OCI-LY7 (cell line): ENCODE results near the gene TNS3. TPM values are rescaled to one million over a fixed set of nuclear protein-coding genes. Genes with fewer than 3 reads are reported as not detected.

Experiments used
- BruUV-seq: library from RNA; stranded (reverse); fragments of 400-500 nt; replicated peaks from 2 replicates; lab custom pipeline; 2021; lab: Mats Ljungman, UMichigan
- CTCF ChIA-PET: fragments of 300-600 bp; sonication (Branson Sonifier 250); formaldehyde crosslinking; loops from one replicate; lab custom pipeline; 2022; ENCODE audit warnings: antibody characterized with exemption; ENCODE audit not compliant: unreplicated experiment; lab: Charles Lee
- POLR2A ChIA-PET: fragments of 300-600 bp; sonication (Branson Sonifier 250); formaldehyde crosslinking; loops from one replicate; lab custom pipeline; 2022; ENCODE audit warnings: antibody characterized with exemption; lab: Charles Lee
- DNase-seq: peaks from one replicate; pipeline ENCODE4 v3.0.0-alpha.2; 2015; ENCODE audit warnings: low spot score
- H2AFZ ChIP-seq: fragments of 200-600 bp; sonication (generic), shearing (Covaris generic); 2 replicates; pipeline ENCODE4 v1.6.1; 2014; ENCODE audit warnings: mild to moderate bottlenecking, antibody characterized with exemption, low read length, moderate library complexity
- H3K27ac ChIP-seq: fragments of 200-600 bp; sonication (generic); 2 replicates; pipeline ENCODE4 v1.5.1; 2014; ENCODE audit warnings: mixed run types, low read depth, mild to moderate bottlenecking, moderate library complexity, low read length, inconsistent platforms; ENCODE audit not compliant: poor library complexity, severe bottlenecking
- H3K36me3 ChIP-seq: fragments of 200-600 bp; sonication (generic); 2 replicates; pipeline ENCODE4 v1.6.1; 2014; ENCODE audit warnings: mild to moderate bottlenecking, antibody characterized with exemption, low read length, moderate library complexity, mixed read lengths; ENCODE audit not compliant: insufficient read depth
- H3K4me1 ChIP-seq: fragments of 200-600 bp; sonication (generic); 2 replicates; pipeline ENCODE4 v1.5.1; 2014; ENCODE audit warnings: mild to moderate bottlenecking, low read length; ENCODE audit not compliant: insufficient read depth, poor library complexity, severe bottlenecking
- H3K4me2 ChIP-seq: fragments of 200-600 bp; sonication (generic); 2 replicates; pipeline ENCODE4 v1.6.1; 2014; ENCODE audit warnings: mild to moderate bottlenecking, low read length
- H3K4me3 ChIP-seq: fragments of 200-600 bp; sonication (generic); 2 replicates; pipeline ENCODE4 v1.5.1; 2014; ENCODE audit warnings: mild to moderate bottlenecking, low read depth, low read length; ENCODE audit not compliant: poor library complexity, severe bottlenecking
- H3K79me2 ChIP-seq: fragments of 200-600 bp; sonication (generic); 2 replicates; pipeline ENCODE4 v1.6.1; 2016; ENCODE audit warnings: low read depth, mild to moderate bottlenecking, low read length, moderate library complexity, mixed read lengths; ENCODE audit not compliant: insufficient read depth
- H3K9me2 ChIP-seq: fragments of 200-600 bp; sonication (generic); 2 replicates; pipeline ENCODE4 v1.6.1; 2016; ENCODE audit warnings: mild to moderate bottlenecking, low read length, mixed read lengths; ENCODE audit not compliant: insufficient read depth
- H3K9me3 ChIP-seq: fragments of 200-600 bp; sonication (generic); 2 replicates; pipeline ENCODE4 v1.6.1; 2014; ENCODE audit warnings: mild to moderate bottlenecking, mixed run types, low read length, mixed read lengths
- H4K20me1 ChIP-seq: fragments of 200-600 bp; sonication (generic); 2 replicates; pipeline ENCODE4 v1.6.1; 2014; ENCODE audit warnings: mild to moderate bottlenecking, antibody characterized with exemption, low read length, moderate library complexity, mixed read lengths; ENCODE audit not compliant: insufficient read depth
- CTCF ChIP-seq: fragments of 200-600 bp; sonication (generic); conservative IDR thresholded peaks from 2 replicates; pipeline ENCODE4 v1.5.1; 2014; ENCODE audit warnings: mild to moderate bottlenecking, antibody characterized with exemption, low read length, moderate library complexity, mixed read lengths
- EZH2phosphoT487 ChIP-seq: fragments of 200-600 bp; sonication (generic); IDR thresholded peaks from 2 replicates; pipeline ENCODE4 v1.6.1; 2018; ENCODE audit warnings: low read depth, borderline replicate concordance, mild to moderate bottlenecking, mixed run types, antibody characterized with exemption, low read length, moderate library complexity, mixed read lengths
- intact Hi-C: fragments of 100-400 bp; cut with micrococcal nuclease; formaldehyde crosslinking; loops from one replicate; pipeline ENCODE4 v1.10.0; 2022; ENCODE audit not compliant: unreplicated experiment
- total RNA-seq, 2 experiments: library from RNA; depleted of rRNA in 1 of 2; stranded (reverse); fragments of >200 nt in 1 of 2; shearing (Covaris generic) in 1 of 2; gene quantifications; 2 replicates each; pipeline ENCODE4 v1.2.3, GENCODE V29; 2014 to 2022

TNS3 gene
- total RNA-seq, 2 experiments from 2014 or later, result 9.5 to 42.1 TPM

DNA sequence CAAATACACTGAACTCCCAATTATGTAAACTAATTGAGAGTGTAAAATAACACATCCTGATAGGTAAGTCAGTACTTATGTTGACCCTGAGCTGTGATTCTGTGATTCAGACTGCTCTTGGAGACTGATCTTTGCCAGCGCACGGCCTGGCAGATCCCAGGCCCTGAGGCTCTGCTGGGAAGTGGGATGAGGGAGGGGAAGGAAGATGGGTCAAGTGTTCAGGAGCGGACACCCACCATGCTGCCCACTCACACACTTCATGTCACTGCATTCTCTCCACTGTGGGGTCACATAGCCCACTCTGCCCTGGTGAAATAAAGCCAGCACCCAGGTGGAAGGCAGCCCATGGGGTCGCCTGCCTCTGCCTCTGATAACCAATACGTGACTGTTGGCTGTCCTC, 226.2 kb downstream of the TNS3 start:
- POLR2A ChIA-PET, result no interaction called here
- CTCF ChIA-PET, result no interaction called here
- Histone ChIP-seq H3K79me2 (no peaks in the 10 kb centered on the region), H3K4me1 (no peaks in the 10 kb centered on the region), H3K9me3 (no peaks in the 10 kb centered on the region), H4K20me1 (no peaks in the 10 kb centered on the region; the same call in 1 of the 2 replicates), H3K27ac (no peak overlapping the region), H3K4me3 (no peak overlapping the region), H3K36me3 (no peaks in the 10 kb centered on the region), H3K9me2 (no peaks in the 10 kb centered on the region), H2AFZ (no peak overlapping the region), H3K4me2 (no peak overlapping the region)
- intact Hi-C loops, result no loop called here
- no peak for DNase-seq
- no peak for TF ChIP-seq CTCF
- TF ChIP-seq EZH2phosphoT487, result no peak
- BruUV-seq, result no TSS peak

DNA sequence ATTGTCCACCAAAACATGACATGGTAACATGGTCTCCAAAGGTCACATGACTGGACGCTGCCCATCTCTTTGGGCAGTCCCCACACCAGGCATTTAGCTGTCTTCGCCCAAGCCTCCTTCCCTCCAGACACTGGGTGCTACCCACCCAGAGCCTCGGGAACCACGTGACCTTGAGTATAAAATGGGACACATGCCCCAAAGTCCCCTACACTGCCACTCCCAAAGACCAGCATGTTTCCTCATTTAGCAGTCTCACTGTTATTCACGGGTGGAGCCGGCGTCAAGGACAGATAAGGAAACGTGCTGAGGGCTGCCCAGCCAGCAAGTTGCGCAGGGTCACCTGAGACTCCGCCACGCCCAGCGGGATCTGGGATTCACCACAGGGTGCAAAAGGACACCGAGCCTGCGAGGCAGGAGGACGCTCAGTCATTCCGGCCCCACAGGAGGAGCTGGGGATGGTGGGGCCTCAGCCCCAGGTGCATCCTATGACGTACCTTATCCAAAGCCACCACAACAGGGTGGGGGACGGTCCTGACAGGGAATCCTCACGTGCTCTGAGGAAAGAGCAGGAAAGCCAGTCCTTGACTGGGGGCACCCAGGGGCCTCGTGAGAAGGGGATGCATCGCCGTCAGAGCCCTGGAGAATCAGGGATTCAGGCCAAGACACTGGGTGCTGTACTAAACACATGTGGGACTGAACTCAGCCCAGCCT, 226.9 kb downstream of the TNS3 start:
- TF ChIP-seq CTCF (no peak), EZH2phosphoT487 (no peak)
- H3K9me2 ChIP-seq, result no peaks in the 10 kb centered on the region
- intact Hi-C loops, result no loop called here
- no peaks in the 10 kb centered on the region for H3K4me1 ChIP-seq
- POLR2A ChIA-PET, result interaction anchor here (0.7 kb wide), 1 partner anchor 12 kb away, joined by 4 read pairs; no protein-coding TSS in a partner anchor
- no peak overlapping the region for H3K4me3 ChIP-seq
- H3K4me2 ChIP-seq, result no peak overlapping the region
- no peak overlapping the region for H2AFZ ChIP-seq
- no peaks in the 10 kb centered on the region for H3K9me3 ChIP-seq
- no peaks in the 10 kb centered on the region for H3K79me2 ChIP-seq
- CTCF ChIA-PET, result no interaction called here
- no TSS peak for BruUV-seq
- no peak for DNase-seq
- H4K20me1 ChIP-seq, result no peaks in the 10 kb centered on the region; the same call in 1 of the 2 replicates
- no peak overlapping the region for H3K27ac ChIP-seq
- H3K36me3 ChIP-seq, result no peaks in the 10 kb centered on the region

- intact Hi-C loops, result no loop called here
- ChIA-PET POLR2A (interaction anchor here (0.7 kb wide), 1 partner anchor 11 kb away, joined by 4 read pairs; no protein-coding TSS in a partner anchor), CTCF (no interaction called here)
- no peaks in the 10 kb centered on the region for H3K9me2 ChIP-seq
- H3K4me1 ChIP-seq, result no peaks in the 10 kb centered on the region
- TF ChIP-seq CTCF (no peak), EZH2phosphoT487 (no peak)
- H3K79me2 ChIP-seq, result no peaks in the 10 kb centered on the region
- H3K4me2 ChIP-seq, result no peak overlapping the region
- H3K27ac ChIP-seq, result no peak overlapping the region
- BruUV-seq, result no TSS peak
- H3K4me3 ChIP-seq, result no peak overlapping the region
- no peaks in the 10 kb centered on the region for H3K36me3 ChIP-seq
- no peak for DNase-seq
- H3K9me3 ChIP-seq, result no peaks in the 10 kb centered on the region
- no peak overlapping the region for H2AFZ ChIP-seq
- no peaks in the 10 kb centered on the region; the same call in 1 of the 2 replicates for H4K20me1 ChIP-seq
Observed at GRCh38 chr7:47354071-47354470, 227.8 kb downstream of the TNS3 start.
